ENCODE data around the gene LIAS. TPM values are rescaled to one million over a fixed set of nuclear protein-coding genes. Genes with fewer than 3 reads are reported as not detected.

The LIAS gene
- total and polyA plus RNA-seq, 2 of the 13 experiments (the other 11 are each of a cell fraction or from before 2014, with no cell fraction given): 16.0 to 16.6 TPM

GRCh38 chr4:39527296-39528060, 68.6 kb downstream of the LIAS start, which contains the start of gene UGDH (continued):
- TF ChIP-seq, protein P1, sequence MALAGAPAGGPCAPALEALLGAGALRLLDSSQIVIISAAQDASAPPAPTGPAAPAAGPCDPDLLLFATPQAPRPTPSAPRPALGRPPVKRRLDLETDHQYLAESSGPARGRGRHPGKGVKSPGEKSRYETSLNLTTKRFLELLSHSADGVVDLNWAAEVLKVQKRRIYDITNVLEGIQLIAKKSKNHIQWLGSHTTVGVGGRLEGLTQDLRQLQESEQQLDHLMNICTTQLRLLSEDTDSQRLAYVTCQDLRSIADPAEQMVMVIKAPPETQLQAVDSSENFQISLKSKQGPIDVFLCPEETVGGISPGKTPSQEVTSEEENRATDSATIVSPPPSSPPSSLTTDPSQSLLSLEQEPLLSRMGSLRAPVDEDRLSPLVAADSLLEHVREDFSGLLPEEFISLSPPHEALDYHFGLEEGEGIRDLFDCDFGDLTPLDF (CRISPR knock-in tag; IDR thresholded peaks at IDR 0.05): peak; percentile 61; the same call in 1 of the 2 replicates
- TF ChIP-seq, protein P2, sequence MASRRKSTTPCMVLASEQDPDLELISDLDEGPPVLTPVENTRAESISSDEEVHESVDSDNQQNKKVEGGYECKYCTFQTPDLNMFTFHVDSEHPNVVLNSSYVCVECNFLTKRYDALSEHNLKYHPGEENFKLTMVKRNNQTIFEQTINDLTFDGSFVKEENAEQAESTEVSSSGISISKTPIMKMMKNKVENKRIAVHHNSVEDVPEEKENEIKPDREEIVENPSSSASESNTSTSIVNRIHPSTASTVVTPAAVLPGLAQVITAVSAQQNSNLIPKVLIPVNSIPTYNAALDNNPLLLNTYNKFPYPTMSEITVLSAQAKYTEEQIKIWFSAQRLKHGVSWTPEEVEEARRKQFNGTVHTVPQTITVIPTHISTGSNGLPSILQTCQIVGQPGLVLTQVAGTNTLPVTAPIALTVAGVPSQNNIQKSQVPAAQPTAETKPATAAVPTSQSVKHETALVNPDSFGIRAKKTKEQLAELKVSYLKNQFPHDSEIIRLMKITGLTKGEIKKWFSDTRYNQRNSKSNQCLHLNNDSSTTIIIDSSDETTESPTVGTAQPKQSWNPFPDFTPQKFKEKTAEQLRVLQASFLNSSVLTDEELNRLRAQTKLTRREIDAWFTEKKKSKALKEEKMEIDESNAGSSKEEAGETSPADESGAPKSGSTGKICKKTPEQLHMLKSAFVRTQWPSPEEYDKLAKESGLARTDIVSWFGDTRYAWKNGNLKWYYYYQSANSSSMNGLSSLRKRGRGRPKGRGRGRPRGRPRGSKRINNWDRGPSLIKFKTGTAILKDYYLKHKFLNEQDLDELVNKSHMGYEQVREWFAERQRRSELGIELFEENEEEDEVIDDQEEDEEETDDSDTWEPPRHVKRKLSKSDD (CRISPR knock-in tag; IDR thresholded peaks at IDR 0.05; ENCODE audit: low read depth): no peak; the same call in 1 of the 2 replicates
- peak; percentile 50 for TF ChIP-seq ZNF770 (CRISPR knock-in tag; IDR thresholded peaks at IDR 0.05)
- TF ChIP-seq WIZ (CRISPR knock-in tag; IDR thresholded peaks at IDR 0.05): peak; percentile 90
- peak; percentile 22; the same call in 1 of the 2 replicates for TF ChIP-seq CBX5 (CRISPR knock-in tag; IDR thresholded peaks at IDR 0.05; ENCODE audit: borderline replicate concordance)
- no peak for TF ChIP-seq PCBP2 (optimal IDR thresholded peaks at IDR 0.05; ENCODE audit: low read depth, low read length, poor library complexity, severe bottlenecking)
- TF ChIP-seq EHMT2 (IDR thresholded peaks at IDR 0.05; ENCODE audit: borderline replicate concordance, low read depth, low read length): no peak
- peak; percentile 37; the same call in 1 of the 2 replicates for TF ChIP-seq ZFP37 (CRISPR knock-in tag; IDR thresholded peaks at IDR 0.05; ENCODE audit: borderline replicate concordance)
- no peak for TF ChIP-seq RCOR2 (CRISPR knock-in tag; IDR thresholded peaks at IDR 0.05)
- TF ChIP-seq DMTF1 (CRISPR knock-in tag; IDR thresholded peaks at IDR 0.05): no peak
- TF ChIP-seq HNF4A (CRISPR knock-in tag; IDR thresholded peaks at IDR 0.05): peak; percentile 93
- TF ChIP-seq YEATS4 (CRISPR knock-in tag; IDR thresholded peaks at IDR 0.05; ENCODE audit: borderline replicate concordance): peak; percentile 99
- no peak for TF ChIP-seq SRSF9 (IDR thresholded peaks at IDR 0.05; ENCODE audit: borderline replicate concordance, insufficient read depth, low read depth, low read length, poor library complexity, severe bottlenecking)
- 0 out of 2 replicates have a peak, but pooled peaks have one; percentile 40 for TF ChIP-seq ZNF775 (CRISPR knock-in tag; IDR thresholded peaks at IDR 0.05; ENCODE audit: borderline replicate concordance)
- TF ChIP-seq NCOA5 (CRISPR knock-in tag; IDR thresholded peaks at IDR 0.05): no peak
- peak; percentile 34 for TF ChIP-seq ZNF503 (CRISPR knock-in tag; IDR thresholded peaks at IDR 0.05)
- TF ChIP-seq NCOA1 (CRISPR knock-in tag; IDR thresholded peaks at IDR 0.05): peak; percentile 81; the same call in 1 of the 2 replicates
- peak; percentile 8; the same call in 1 of the 2 replicates for TF ChIP-seq JUNB (CRISPR knock-in tag; IDR thresholded peaks at IDR 0.05; ENCODE audit: borderline replicate concordance)

Measured in HepG2 (cell line).